ENCODE measurements around the gene GLB1L2. TPM values are rescaled to one million over a fixed set of nuclear protein-coding genes. Genes with fewer than 3 reads are reported as not detected.

The GLB1L2 gene
- total and polyA plus RNA-seq, 2 of the 4 experiments (the other 2 are of a cell fraction) = under 0.01 to 0.26 TPM

- Histone ChIP-seq H2AFZ (replicated peaks; ENCODE audit: low read length, poor library complexity) (no peak overlapping the region), H3K23ac (ENCODE audit: low read depth, low read length) (no peak overlapping the region), H2AK5ac (ENCODE audit: low read depth, low read length) (no peak overlapping the region), H3K18ac (ENCODE audit: low read depth, low read length) (no peak overlapping the region), H2BK120ac (ENCODE audit: low read depth, low read length) (no peak overlapping the region), H3K36me3 (ENCODE audit: control insufficient read depth, insufficient read depth, low read length) (no peaks in the 10 kb centered on the region), H3K4me3 (ENCODE audit: insufficient read depth, low read depth, low read length) (no peak overlapping the region), H3K79me1 (ENCODE audit: low read depth in 1 of 2, low read length in 2 of 2) (no peaks in the 10 kb centered on the region), H3K9ac (ENCODE audit: low read depth, low read length) (no peak overlapping the region), H3K14ac (replicated peaks; ENCODE audit: low read depth, low read length) (no peak overlapping the region), H2BK5ac (ENCODE audit: low read depth, low read length, poor library complexity, severe bottlenecking) (no peak overlapping the region), H3K27me3 (ENCODE audit: control insufficient read depth, insufficient read depth, low read length) (no peaks in the 10 kb centered on the region), H3K4me2 (ENCODE audit: low read depth, low read length) (no peak overlapping the region), H3K4me1 (ENCODE audit: control insufficient read depth, insufficient read depth, low read length) (no peaks in the 10 kb centered on the region), H3K9me1 (ENCODE audit: insufficient read depth, low read length) (no peaks in the 10 kb centered on the region), H3K4ac (ENCODE audit: low read depth, low read length) (no peak overlapping the region), H2BK20ac (ENCODE audit: low read depth, low read length) (no peak overlapping the region), H2BK15ac (ENCODE audit: low read depth, low read length) (no peak overlapping the region), H4K91ac (ENCODE audit: insufficient read depth, low read depth, low read length) (no peak overlapping the region), H4K5ac (ENCODE audit: low read depth, low read length) (no peak overlapping the region), H3K27ac (ENCODE audit: insufficient read depth, low read length) (no peak overlapping the region), H2AK9ac (replicated peaks; ENCODE audit: low read depth, low read length, poor library complexity) (no peak overlapping the region), H4K8ac (ENCODE audit: low read depth in 2 of 2, low read length in 2 of 2) (no peak overlapping the region), H3K56ac (ENCODE audit: extremely low read depth, insufficient read depth, low read length) (no peak overlapping the region), H4K20me1 (ENCODE audit: insufficient read depth, low read length) (no peaks in the 10 kb centered on the region), H3K9me3 (ENCODE audit: control insufficient read depth, insufficient read depth, low read length) (peaks cover 59% of the 10 kb centered on the region)
- ChIA-PET CTCF (no interaction called here), POLR2A (ENCODE audit: unreplicated experiment) (no interaction called here)
- in situ Hi-C loops (cut with MboI; ENCODE audit: low sequenced_read_pairs) (no loop called here), intact Hi-C loops (cut with micrococcal nuclease) (no loop called here), dilution Hi-C loops (cut with HindIII; ENCODE audit: low sequenced_read_pairs, unreplicated experiment) (no loop called here)
- no TSS peak for BruUV-seq (replicated peaks)
- no peak for DNase-seq
- 47% methylated on average over 9 of the region's 12 CpGs; no CpG with 5 or more reads in 1 of the 2 experiments for WGBS, 2 experiments (ENCODE audit: extremely low coverage in 2 of 2, insufficient read length in 1 of 2)
- TF ChIP-seq BHLHE40 (IDR thresholded peaks at IDR 0.05; ENCODE audit: low read depth, low read length) = no peak
- TF ChIP-seq SMC3 (IDR thresholded peaks at IDR 0.05; ENCODE audit: low read depth, low read length) = no peak
- TF ChIP-seq ELK1 (IDR thresholded peaks at IDR 0.05; ENCODE audit: borderline replicate concordance, low read depth, low read length) = no peak
- TF ChIP-seq USF2 (IDR thresholded peaks at IDR 0.05; ENCODE audit: low read depth, low read length) = no peak
- TF ChIP-seq MAFK (IDR thresholded peaks at IDR 0.05; ENCODE audit: low read depth, low read length) = no peak
- TF ChIP-seq RCOR1 (IDR thresholded peaks at IDR 0.05; ENCODE audit: insufficient replicate concordance, low read length) = no peak
- TF ChIP-seq NFE2L2 (IDR thresholded peaks at IDR 0.05; ENCODE audit: low read depth, low read length) = no peak
- TF ChIP-seq CTCF (conservative IDR thresholded peaks at IDR 0.05; ENCODE audit: low read depth, low read length) = no peak
- no peak for TF ChIP-seq CEBPB (IDR thresholded peaks at IDR 0.05; ENCODE audit: low read depth, low read length)
- no peak for ATAC-seq (ENCODE audit: low read depth)
Measured at GRCh38 chr11:134380229-134380628, 48.4 kb downstream of the GLB1L2 start.
